B cell (primary cell): ENCODE results near the gene KCND3.

Experiments used
- CTCF ChIP-seq: fragments of 200-600 bp; IDR thresholded peaks from one replicate; pipeline ENCODE4 v1.8.0; 2022; ENCODE audit warnings: antibody characterized with exemption, mild to moderate bottlenecking
- EZH2 ChIP-seq: IDR thresholded peaks from 2 replicates; pipeline ENCODE4 v1.6.1; 2012; ENCODE audit warnings: borderline replicate concordance, low read depth, mild to moderate bottlenecking, moderate library complexity, low read length; ENCODE audit not compliant: insufficient read depth, poor library complexity, severe bottlenecking

GRCh38 chr1:111784273-111784901 is 205.1 kb downstream of the KCND3 start:
- no peak for TF ChIP-seq CTCF
- no peak for TF ChIP-seq EZH2
